T-helper 1 cell treated with Interleukin-12 subunit alpha and Interleukin-12 subunit beta and Interleukin-4 antibody, amounts not matched to agents 30 μg/mL and 1 μg/mL, for 36 hours (primary cell): Measurements from ENCODE around the gene MOV10.

ENCODE experiments used
- H3K27ac Mint-ChIP-seq: one replicate; pipeline ENCODE4 v1.8.0; 2021; ENCODE audit warnings: mild to moderate bottlenecking, mixed read lengths
- H3K27me3 Mint-ChIP-seq: one replicate; pipeline ENCODE4 v1.8.0; 2021; ENCODE audit warnings: low read depth, mixed read lengths
- H3K36me3 Mint-ChIP-seq: one replicate; pipeline ENCODE4 v1.8.0; 2021; ENCODE audit warnings: low read depth, mixed read lengths
- H3K4me1 Mint-ChIP-seq: one replicate; pipeline ENCODE4 v1.8.0; 2021; ENCODE audit warnings: low read depth, mixed read lengths
- H3K4me3 Mint-ChIP-seq: one replicate; pipeline ENCODE4 v1.8.0; 2021; ENCODE audit warnings: mild to moderate bottlenecking, moderate library complexity, mixed read lengths
- H3K9me3 Mint-ChIP-seq: one replicate; pipeline ENCODE4 v1.8.0; 2021; ENCODE audit warnings: mixed read lengths

Gene MOV10

GRCh38 chr1:112651205-112651604 lies 23.3 kb upstream of the MOV10 start:
- peaks cover 41% of the 10 kb centered on the region for H3K36me3 Mint-ChIP-seq

GRCh38 chr1:112665857-112666256 lies 8.6 kb upstream of the MOV10 start:
- Mint-ChIP-seq H3K36me3 (peaks cover 72% of the 10 kb centered on the region), H3K27ac (peak overlapping the region; percentile 38), H3K27me3 (no peaks in the 10 kb centered on the region), H3K4me3 (no peak overlapping the region), H3K4me1 (peaks cover 26% of the 10 kb centered on the region), H3K9me3 (no peaks in the 10 kb centered on the region)

More at GRCh38 chr1:112651205-112651604, 23.3 kb upstream of the MOV10 start:
- no peak overlapping the region for H3K27ac Mint-ChIP-seq
- no peaks in the 10 kb centered on the region for H3K27me3 Mint-ChIP-seq
- no peak overlapping the region for H3K4me3 Mint-ChIP-seq
- peaks cover 9% of the 10 kb centered on the region for H3K4me1 Mint-ChIP-seq
- H3K9me3 Mint-ChIP-seq, result no peaks in the 10 kb centered on the region

GRCh38 chr1:112666946-112667345 lies 7.5 kb upstream of the MOV10 start:
- Mint-ChIP-seq H3K4me1 (peaks cover 29% of the 10 kb centered on the region), H3K4me3 (no peak overlapping the region), H3K27me3 (no peaks in the 10 kb centered on the region), H3K36me3 (peaks cover 73% of the 10 kb centered on the region), H3K27ac (no peak overlapping the region), H3K9me3 (no peaks in the 10 kb centered on the region)

GRCh38 chr1:112672009-112672408 lies 2.5 kb upstream of the MOV10 start:
- H3K4me3 Mint-ChIP-seq, result no peak overlapping the region
- peaks cover 64% of the 10 kb centered on the region for H3K36me3 Mint-ChIP-seq
- peaks cover 50% of the 10 kb centered on the region for H3K4me1 Mint-ChIP-seq
- no peaks in the 10 kb centered on the region for H3K9me3 Mint-ChIP-seq
- no peaks in the 10 kb centered on the region for H3K27me3 Mint-ChIP-seq
- no peak overlapping the region for H3K27ac Mint-ChIP-seq

GRCh38 chr1:112672842-112673241 lies 1.6 kb upstream of the MOV10 start:
- peaks cover 57% of the 10 kb centered on the region for H3K36me3 Mint-ChIP-seq
- no peaks in the 10 kb centered on the region for H3K9me3 Mint-ChIP-seq
- peaks cover 48% of the 10 kb centered on the region for H3K4me1 Mint-ChIP-seq
- H3K4me3 Mint-ChIP-seq, result peak overlapping the region; percentile 38
- H3K27me3 Mint-ChIP-seq, result no peaks in the 10 kb centered on the region
- peak overlapping the region; percentile 20 for H3K27ac Mint-ChIP-seq

GRCh38 chr1:112673592-112674439 lies 643 bp upstream of the MOV10 start:
- H3K36me3 Mint-ChIP-seq, result peaks cover 58% of the 10 kb centered on the region
- H3K4me3 Mint-ChIP-seq, result peak overlapping the region; percentile 99
- H3K4me1 Mint-ChIP-seq, result peaks cover 51% of the 10 kb centered on the region
- peak overlapping the region; percentile 98 for H3K27ac Mint-ChIP-seq
- no peaks in the 10 kb centered on the region for H3K27me3 Mint-ChIP-seq
- H3K9me3 Mint-ChIP-seq, result no peaks in the 10 kb centered on the region

- Mint-ChIP-seq H3K27me3 (no peaks in the 10 kb centered on the region), H3K4me3 (peak overlapping the region; percentile 99), H3K27ac (peak overlapping the region; percentile 98), H3K4me1 (peaks cover 51% of the 10 kb centered on the region), H3K36me3 (peaks cover 53% of the 10 kb centered on the region), H3K9me3 (no peaks in the 10 kb centered on the region)
These were observed 698 bp downstream of the MOV10 start for GRCh38 chr1:112674986-112675727.

DNA sequence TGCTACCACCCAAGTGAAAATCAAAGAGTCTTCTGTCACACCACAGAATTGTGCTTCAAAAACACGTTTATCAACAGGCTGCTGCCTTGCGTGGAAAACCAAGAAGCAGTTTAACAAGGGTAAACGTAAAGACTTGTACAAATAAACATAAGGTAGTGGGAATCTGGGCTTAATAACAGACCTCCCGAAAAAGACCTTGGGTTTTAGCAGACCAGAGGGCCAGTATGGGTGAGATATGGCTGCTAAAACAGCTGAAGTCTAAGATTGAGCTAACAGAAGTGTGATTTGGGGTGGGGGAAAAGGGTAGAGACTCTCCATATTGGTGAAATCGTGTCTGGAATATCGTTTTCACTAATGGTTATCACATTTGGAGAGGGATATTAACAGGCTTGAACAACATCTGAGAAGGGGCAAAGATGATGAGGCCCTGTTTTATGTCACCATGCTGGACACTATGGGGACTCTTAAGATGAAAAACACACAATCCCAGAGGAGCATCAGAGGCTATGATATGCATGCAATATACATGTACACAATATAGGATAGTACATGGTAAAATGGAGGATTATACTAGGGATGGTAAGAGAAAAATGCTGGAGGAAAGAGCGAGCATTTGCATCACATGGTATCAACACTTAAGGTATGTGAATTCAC lies 1.4 kb downstream of the MOV10 start:
- Mint-ChIP-seq H3K36me3 (peaks cover 47% of the 10 kb centered on the region), H3K4me1 (peaks cover 51% of the 10 kb centered on the region), H3K27me3 (no peaks in the 10 kb centered on the region), H3K4me3 (peak overlapping the region; percentile 82), H3K27ac (peak overlapping the region; percentile 50), H3K9me3 (no peaks in the 10 kb centered on the region)

- Mint-ChIP-seq H3K4me3 (peak overlapping the region; percentile 82), H3K27me3 (no peaks in the 10 kb centered on the region), H3K36me3 (peaks cover 42% of the 10 kb centered on the region), H3K4me1 (peaks cover 50% of the 10 kb centered on the region), H3K27ac (no peak overlapping the region), H3K9me3 (no peaks in the 10 kb centered on the region)
These were observed 2.1 kb downstream of the MOV10 start for GRCh38 chr1:112676543-112676942.

DNA sequence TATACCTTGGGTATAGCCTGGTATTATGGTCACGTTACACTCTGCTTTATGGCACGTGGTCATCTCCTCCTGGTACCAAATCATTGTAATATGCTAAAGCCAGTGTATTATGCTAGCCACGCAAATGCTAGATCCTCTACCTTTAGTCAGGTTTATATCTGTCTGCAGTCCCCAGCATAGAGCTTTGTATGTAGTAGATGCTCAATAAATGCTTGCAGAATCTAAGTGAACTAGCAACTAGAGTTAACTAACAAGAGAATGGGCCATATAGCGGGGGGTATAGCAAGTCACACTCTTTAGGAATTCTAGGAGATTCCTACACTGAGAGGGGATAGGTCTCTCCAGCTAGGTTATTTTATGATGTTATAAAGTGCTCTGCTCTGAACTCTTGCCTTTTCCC lies 3.0 kb downstream of the MOV10 start:
- Mint-ChIP-seq H3K36me3 (peaks cover 34% of the 10 kb centered on the region), H3K27me3 (no peaks in the 10 kb centered on the region), H3K4me1 (peaks cover 48% of the 10 kb centered on the region), H3K27ac (no peak overlapping the region), H3K4me3 (no peak overlapping the region), H3K9me3 (no peaks in the 10 kb centered on the region)

- Mint-ChIP-seq H3K27me3 (no peaks in the 10 kb centered on the region), H3K36me3 (peaks cover 31% of the 10 kb centered on the region), H3K4me1 (peaks cover 43% of the 10 kb centered on the region), H3K4me3 (no peak overlapping the region), H3K27ac (peak overlapping the region; percentile 57), H3K9me3 (no peaks in the 10 kb centered on the region)
These were observed 4.1 kb downstream of the MOV10 start for GRCh38 chr1:112678605-112679004.

DNA sequence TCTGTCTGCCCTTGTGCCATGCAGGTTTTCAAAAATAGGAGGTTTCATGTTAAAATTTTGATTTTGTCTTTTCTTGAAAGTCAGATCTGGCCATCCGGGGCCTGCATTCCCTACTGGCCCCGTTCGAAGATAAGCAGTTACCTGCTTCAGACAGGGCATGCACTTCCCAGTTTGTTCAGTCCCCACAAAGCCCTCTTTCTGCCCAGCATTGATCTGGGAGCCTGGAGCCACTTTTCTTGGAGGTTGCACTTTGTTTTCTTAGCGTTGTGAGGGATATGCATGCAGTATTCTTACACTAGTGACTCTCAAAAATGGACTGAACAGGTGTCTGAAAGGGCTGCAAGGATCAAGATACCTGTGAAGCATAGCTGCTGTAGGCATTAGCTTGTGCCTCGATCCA lies 11.5 kb downstream of the MOV10 start:
- no peak overlapping the region for H3K27ac Mint-ChIP-seq
- no peaks in the 10 kb centered on the region for H3K9me3 Mint-ChIP-seq
- peaks cover 5% of the 10 kb centered on the region for H3K4me1 Mint-ChIP-seq
- peaks cover 8% of the 10 kb centered on the region for H3K36me3 Mint-ChIP-seq
- H3K27me3 Mint-ChIP-seq, result no peaks in the 10 kb centered on the region
- no peak overlapping the region for H3K4me3 Mint-ChIP-seq

DNA sequence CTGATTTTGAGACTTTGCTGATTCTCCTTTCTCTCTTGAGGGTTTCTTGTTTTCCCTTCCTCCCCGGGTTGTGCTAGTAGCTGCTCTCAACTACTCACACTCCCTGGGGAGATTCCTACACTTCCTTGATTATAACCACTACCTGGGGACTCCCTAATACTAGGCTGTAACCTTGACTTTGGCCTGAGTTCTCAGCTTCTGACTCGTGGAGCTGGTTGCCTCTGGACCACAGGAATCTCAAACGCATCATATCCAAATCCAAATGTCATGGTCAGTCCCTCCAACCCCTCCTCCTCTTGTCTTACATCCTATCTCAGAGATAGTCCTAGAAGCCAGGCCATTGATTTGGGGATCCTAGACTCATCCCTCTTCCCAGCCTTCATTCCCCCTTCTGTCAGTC lies 12.0 kb downstream of the MOV10 start:
- Mint-ChIP-seq H3K27me3 (no peaks in the 10 kb centered on the region), H3K4me3 (no peak overlapping the region), H3K36me3 (peaks cover 8% of the 10 kb centered on the region), H3K27ac (no peak overlapping the region), H3K4me1 (peaks cover 5% of the 10 kb centered on the region), H3K9me3 (no peaks in the 10 kb centered on the region)

- Mint-ChIP-seq H3K4me1 (peaks cover 5% of the 10 kb centered on the region), H3K9me3 (no peaks in the 10 kb centered on the region), H3K36me3 (peaks cover 12% of the 10 kb centered on the region), H3K27me3 (no peaks in the 10 kb centered on the region), H3K27ac (no peak overlapping the region), H3K4me3 (no peak overlapping the region)
These were observed 12.4 kb downstream of the MOV10 start for GRCh38 chr1:112686835-112687234.
